Mucosa of descending colon (tissue), 3 donors: Measurements from ENCODE around the gene ACSL1. TPM values are rescaled to one million over a fixed set of nuclear protein-coding genes. Genes with fewer than 3 reads are reported as not detected.

Experiments used
- ATAC-seq: fragments of 200-7000 bp; cut with Tn5 transposase; one replicate; pipeline ENCODE4 v1.9.1; 2020; ENCODE audit warnings: mild to moderate bottlenecking, moderate library complexity
- DNase-seq, 3 donors: peaks; one replicate each; pipeline ENCODE4 v3.0.0-alpha.2; 2020
- H3K36me3 ChIP-seq: fragments of 200-600 bp; one replicate; pipeline ENCODE4 v1.8.0; 2021; ENCODE audit warnings: low read depth, mild to moderate bottlenecking
- H3K4me1 ChIP-seq: fragments of 200-600 bp; one replicate; pipeline ENCODE4 v1.8.0; 2021; ENCODE audit warnings: low read depth, mild to moderate bottlenecking
- H3K4me3 ChIP-seq: fragments of 200-600 bp; one replicate; pipeline ENCODE4 v1.8.0; 2021; ENCODE audit warnings: mild to moderate bottlenecking
- H3K9me3 ChIP-seq: fragments of 200-600 bp; one replicate; pipeline ENCODE4 v1.8.0; 2021; ENCODE audit warnings: mild to moderate bottlenecking
- intact Hi-C, 2 donors: fragments of 100-400 bp; cut with DNase I in 1 of 2; cut with micrococcal nuclease in 1 of 2; formaldehyde crosslinking; loops; one replicate each; pipeline versions ENCODE4 v1.11.0 to v1.11.1; 2022; cut with DNase I, micrococcal nuclease
- total RNA-seq, 3 donors: library from RNA; stranded (reverse); fragmentation: NEBNext Ultra II Directional in 2 of 3; extraction: Animal tissue kit (Norgen Biotek cat#: 25700) in 2 of 3; gene quantifications; one replicate each; pipeline versions ENCODE4 v1.2.1 to v1.2.4, GENCODE V29; 2021 to 2023
- TF ChIP-seq, protein P1 (sequence below): fragments of 200-600 bp; IDR thresholded peaks from one replicate; pipeline ENCODE4 v1.8.0; 2022; ENCODE audit warnings: antibody characterized with exemption, mild to moderate bottlenecking
- donor health status: DM: no; HTN: no; CAD: no; lungs with moderate emphysema.
- donor health status: DM: no; HTN: no; CAD: no.
- donor health status: DM: no; HTN: yes; CAD: no.

The ACSL1 gene
- total RNA-seq, 3 donors from 2014 or later = 37.4 to 51.4 (median 39.0) TPM

DNA sequence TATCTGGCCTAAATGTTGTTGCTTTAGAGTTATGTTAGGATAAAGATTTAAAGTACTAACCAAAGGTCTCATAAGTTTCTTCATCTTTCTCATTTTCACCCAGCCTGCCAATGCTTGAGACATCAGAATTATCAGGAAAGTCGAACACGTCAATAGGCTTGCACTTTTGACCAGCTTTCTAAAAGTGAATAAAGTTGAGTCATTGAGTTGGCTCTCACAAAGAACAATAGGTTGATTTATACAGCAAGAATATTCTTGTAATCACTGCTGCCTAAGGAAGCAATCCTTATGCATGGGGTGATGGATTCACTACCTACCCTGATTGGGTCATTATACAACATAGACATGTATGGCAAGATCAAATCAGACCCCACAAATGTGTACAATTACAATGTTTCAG is 96.9 kb downstream of the ACSL1 start:
- Histone ChIP-seq H3K4me1 (no peaks in the 10 kb centered on the region), H3K9me3 (no peaks in the 10 kb centered on the region), H3K36me3 (no peaks in the 10 kb centered on the region), H3K4me3 (no peak overlapping the region)
- DNase-seq (no peak), ATAC-seq (peak; percentile 14)
- intact Hi-C loops = no loop called here
- TF ChIP-seq, protein P1, sequence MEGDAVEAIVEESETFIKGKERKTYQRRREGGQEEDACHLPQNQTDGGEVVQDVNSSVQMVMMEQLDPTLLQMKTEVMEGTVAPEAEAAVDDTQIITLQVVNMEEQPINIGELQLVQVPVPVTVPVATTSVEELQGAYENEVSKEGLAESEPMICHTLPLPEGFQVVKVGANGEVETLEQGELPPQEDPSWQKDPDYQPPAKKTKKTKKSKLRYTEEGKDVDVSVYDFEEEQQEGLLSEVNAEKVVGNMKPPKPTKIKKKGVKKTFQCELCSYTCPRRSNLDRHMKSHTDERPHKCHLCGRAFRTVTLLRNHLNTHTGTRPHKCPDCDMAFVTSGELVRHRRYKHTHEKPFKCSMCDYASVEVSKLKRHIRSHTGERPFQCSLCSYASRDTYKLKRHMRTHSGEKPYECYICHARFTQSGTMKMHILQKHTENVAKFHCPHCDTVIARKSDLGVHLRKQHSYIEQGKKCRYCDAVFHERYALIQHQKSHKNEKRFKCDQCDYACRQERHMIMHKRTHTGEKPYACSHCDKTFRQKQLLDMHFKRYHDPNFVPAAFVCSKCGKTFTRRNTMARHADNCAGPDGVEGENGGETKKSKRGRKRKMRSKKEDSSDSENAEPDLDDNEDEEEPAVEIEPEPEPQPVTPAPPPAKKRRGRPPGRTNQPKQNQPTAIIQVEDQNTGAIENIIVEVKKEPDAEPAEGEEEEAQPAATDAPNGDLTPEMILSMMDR = no peak

DNA sequence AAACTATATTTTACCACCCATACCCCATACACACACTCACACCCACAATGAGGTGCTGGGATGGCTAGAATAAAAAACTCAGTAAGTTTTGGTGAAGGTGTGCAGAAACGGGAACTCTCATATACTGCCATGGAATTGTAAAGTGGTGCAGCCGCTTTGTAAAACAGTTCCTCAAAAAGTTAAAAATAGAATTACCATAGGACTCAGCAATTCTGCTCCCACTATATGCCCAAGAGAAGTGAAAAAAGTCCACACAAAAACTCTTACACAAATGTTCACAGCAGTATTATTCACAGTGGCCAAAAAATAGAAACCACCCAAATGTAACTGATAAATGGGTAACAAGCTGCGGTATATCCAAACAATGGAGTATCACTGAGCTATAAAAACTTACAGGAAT is 98.3 kb downstream of the ACSL1 start:
- no peaks in the 10 kb centered on the region for H3K9me3 ChIP-seq
- H3K4me3 ChIP-seq = no peak overlapping the region
- H3K36me3 ChIP-seq = no peaks in the 10 kb centered on the region
- peaks cover 4% of the 10 kb centered on the region for H3K4me1 ChIP-seq
- TF ChIP-seq, protein P1 = no peak
- intact Hi-C loops = no loop called here
- DNase-seq = no peak
- ATAC-seq = no peak

DNA sequence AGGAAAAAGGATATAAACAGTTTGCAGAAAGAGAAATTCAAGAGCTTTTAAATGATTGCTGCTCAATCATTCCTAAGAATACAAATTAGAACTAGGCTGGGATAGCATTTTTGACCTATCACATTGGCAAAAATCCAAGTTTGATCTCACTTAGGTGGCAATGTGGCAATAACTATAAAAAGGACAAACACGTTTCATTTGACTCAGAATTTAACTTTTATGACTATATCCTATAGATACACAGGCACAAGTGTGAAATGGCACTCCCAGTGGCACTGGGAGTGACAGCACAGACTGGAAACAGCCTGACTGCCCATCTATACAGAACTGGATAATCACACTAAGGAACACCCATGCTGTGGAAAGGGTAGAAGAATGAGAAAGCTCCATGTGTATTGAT is 103.0 kb downstream of the ACSL1 start:
- intact Hi-C loops = no loop called here
- peak; percentile 99 for ATAC-seq
- TF ChIP-seq, protein P1 = no peak
- Histone ChIP-seq H3K36me3 (no peaks in the 10 kb centered on the region), H3K4me3 (no peak overlapping the region), H3K4me1 (peaks cover 4% of the 10 kb centered on the region), H3K9me3 (no peaks in the 10 kb centered on the region)
- peak in 2 of 3 donors; percentile 41 to 55 for DNase-seq

DNA sequence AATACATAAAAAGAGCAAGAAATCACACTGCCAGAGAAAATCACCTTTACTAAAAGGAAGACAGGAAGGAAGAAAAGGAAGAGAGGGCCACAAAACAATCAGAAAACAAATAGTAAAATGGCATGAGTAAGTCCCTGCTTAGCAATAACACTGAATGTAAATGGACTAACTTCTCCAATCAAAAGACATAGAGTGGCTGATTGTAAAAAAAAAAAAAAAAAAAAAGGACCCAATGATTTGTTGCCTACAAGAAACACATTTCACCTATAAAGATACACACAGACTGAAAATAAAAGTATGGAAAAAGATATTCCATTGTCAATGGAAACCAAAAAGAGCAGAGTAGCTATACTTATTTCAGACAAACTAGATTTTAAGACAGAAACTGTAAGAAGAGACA is 104.5 kb downstream of the ACSL1 start:
- Histone ChIP-seq H3K4me3 (no peak overlapping the region), H3K36me3 (no peaks in the 10 kb centered on the region), H3K9me3 (no peaks in the 10 kb centered on the region), H3K4me1 (peaks cover 4% of the 10 kb centered on the region)
- TF ChIP-seq, protein P1 = no peak
- ATAC-seq (no peak), DNase-seq (no peak)
- intact Hi-C loops = no loop called here

DNA sequence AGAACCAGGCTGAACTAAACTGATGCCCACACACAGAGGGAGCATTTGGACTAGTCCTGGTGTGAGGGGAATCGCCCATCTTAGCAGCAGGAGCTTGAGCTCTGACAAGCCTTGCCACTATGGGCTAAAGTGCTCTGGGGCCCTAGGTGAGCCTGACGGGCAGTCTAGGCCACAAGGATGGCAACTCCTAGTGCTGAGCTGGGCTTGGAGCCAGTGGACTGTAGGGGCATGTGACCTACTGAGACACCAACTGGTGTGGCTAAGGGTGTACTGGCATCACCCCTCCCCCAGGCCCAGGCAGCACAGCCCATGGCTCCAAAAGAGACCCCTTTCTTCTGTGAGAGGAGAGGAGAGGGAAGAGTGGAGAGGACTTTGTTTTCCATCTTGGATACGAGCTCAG is 106.4 kb downstream of the ACSL1 start:
- TF ChIP-seq, protein P1 = no peak
- ATAC-seq (no peak), DNase-seq (no peak)
- no peaks in the 10 kb centered on the region for H3K36me3 ChIP-seq
- peaks cover 4% of the 10 kb centered on the region for H3K4me1 ChIP-seq
- intact Hi-C loops = no loop called here
- no peaks in the 10 kb centered on the region for H3K9me3 ChIP-seq
- no peak overlapping the region for H3K4me3 ChIP-seq

DNA sequence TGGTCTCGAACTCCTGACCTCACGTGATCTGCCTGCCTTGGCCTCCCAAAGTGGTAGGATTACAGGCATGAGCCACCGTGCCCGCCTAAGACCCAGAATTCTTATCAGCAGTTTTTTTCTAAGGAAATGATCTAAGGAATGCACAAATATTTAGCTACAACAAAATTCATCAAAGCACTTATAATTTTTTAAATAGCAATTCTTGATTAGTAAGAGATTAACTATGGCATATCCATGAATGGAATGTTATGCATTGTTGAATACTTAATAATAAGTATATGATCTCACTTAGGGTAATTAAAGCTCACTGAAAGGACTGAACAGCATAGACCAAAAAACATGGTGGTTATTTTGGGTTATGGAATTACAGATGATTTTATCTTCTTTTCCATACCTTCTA is 110.2 kb downstream of the ACSL1 start:
- TF ChIP-seq, protein P1 = no peak
- Histone ChIP-seq H3K9me3 (no peaks in the 10 kb centered on the region), H3K4me1 (no peaks in the 10 kb centered on the region), H3K4me3 (no peak overlapping the region), H3K36me3 (no peaks in the 10 kb centered on the region)
- DNase-seq (no peak), ATAC-seq (no peak)
- intact Hi-C loops = no loop called here
